Measurements from ENCODE around the gene ESYT1.

Gene ESYT1

GRCh38 chr12:56121204-56121870 is 6.7 kb upstream of the ESYT1 start:
- no peak for ATAC-seq (ENCODE audit: insufficient read depth, low read depth)
- Histone ChIP-seq H3K9me3 (ENCODE audit: insufficient read depth, low read length, severe bottlenecking) (no peaks in the 10 kb centered on the region), H3K4me3 (ENCODE audit: low read depth in 1 of 2, low read length in 2 of 2) (no peak overlapping the region), H3K27ac (ENCODE audit: low read length) (no peak overlapping the region), H3K4me1 (ENCODE audit: insufficient read depth, low read length) (peaks cover 47% of the 10 kb centered on the region), H3K9ac (ENCODE audit: low read depth, low read length) (no peak overlapping the region), H3K36me3 (ENCODE audit: insufficient read depth, low read length) (peaks cover 51% of the 10 kb centered on the region), H3K4me2 (ENCODE audit: insufficient read depth, low read length) (no peak overlapping the region), H3K79me2 (ENCODE audit: insufficient read depth, low read length) (peaks cover 66% of the 10 kb centered on the region), H4K20me1 (ENCODE audit: insufficient read depth, low read length) (0 out of 2 replicates have a peak, but pooled peaks cover 2% of the 10 kb centered on the region), H3K27me3 (ENCODE audit: insufficient read depth, low read length, poor library complexity) (no peaks in the 10 kb centered on the region), H2AFZ (ENCODE audit: low read depth, low read length) (no peak overlapping the region)
- DNase-seq, result no peak
- TF ChIP-seq CTCF (IDR thresholded peaks at IDR 0.05; ENCODE audit: borderline replicate concordance, extremely low read depth, low read length, poor library complexity, severe bottlenecking) (no peak), EZH2 (IDR thresholded peaks at IDR 0.05; ENCODE audit: borderline replicate concordance, low read depth, low read length, severe bottlenecking) (no peak)

GRCh38 chr12:56122637-56123036 is 5.4 kb upstream of the ESYT1 start:
- no peak for ATAC-seq (ENCODE audit: insufficient read depth, low read depth)
- H3K27ac ChIP-seq (ENCODE audit: low read length), result no peak overlapping the region

GRCh38 chr12:56124133-56124532 is 3.9 kb upstream of the ESYT1 start:
- Histone ChIP-seq H3K27me3 (ENCODE audit: insufficient read depth, low read length, poor library complexity) (no peaks in the 10 kb centered on the region), H3K4me1 (ENCODE audit: insufficient read depth, low read length) (peaks cover 56% of the 10 kb centered on the region), H2AFZ (ENCODE audit: low read depth, low read length) (no peak overlapping the region), H3K36me3 (ENCODE audit: insufficient read depth, low read length) (peaks cover 41% of the 10 kb centered on the region), H3K9me3 (ENCODE audit: insufficient read depth, low read length, severe bottlenecking) (no peaks in the 10 kb centered on the region), H3K79me2 (ENCODE audit: insufficient read depth, low read length) (peaks cover 53% of the 10 kb centered on the region), H3K9ac (ENCODE audit: low read depth, low read length) (no peak overlapping the region), H3K4me2 (ENCODE audit: insufficient read depth, low read length) (no peak overlapping the region), H3K4me3 (ENCODE audit: low read depth in 1 of 2, low read length in 2 of 2) (no peak overlapping the region), H3K27ac (ENCODE audit: low read length) (no peak overlapping the region), H4K20me1 (ENCODE audit: insufficient read depth, low read length) (no peaks in the 10 kb centered on the region)
- ATAC-seq (ENCODE audit: insufficient read depth, low read depth) (no peak), DNase-seq (no peak)
- TF ChIP-seq EZH2 (IDR thresholded peaks at IDR 0.05; ENCODE audit: borderline replicate concordance, low read depth, low read length, severe bottlenecking) (no peak), CTCF (IDR thresholded peaks at IDR 0.05; ENCODE audit: borderline replicate concordance, extremely low read depth, low read length, poor library complexity, severe bottlenecking) (no peak)

More at GRCh38 chr12:56122637-56123036, 5.4 kb upstream of the ESYT1 start:
- Histone ChIP-seq H3K4me3 (ENCODE audit: low read depth in 1 of 2, low read length in 2 of 2) (no peak overlapping the region), H3K79me2 (ENCODE audit: insufficient read depth, low read length) (peaks cover 56% of the 10 kb centered on the region), H3K9me3 (ENCODE audit: insufficient read depth, low read length, severe bottlenecking) (no peaks in the 10 kb centered on the region), H4K20me1 (ENCODE audit: insufficient read depth, low read length) (0 out of 2 replicates have a peak, but pooled peaks cover 2% of the 10 kb centered on the region), H3K27me3 (ENCODE audit: insufficient read depth, low read length, poor library complexity) (no peaks in the 10 kb centered on the region), H3K36me3 (ENCODE audit: insufficient read depth, low read length) (peaks cover 43% of the 10 kb centered on the region), H3K9ac (ENCODE audit: low read depth, low read length) (no peak overlapping the region), H3K4me2 (ENCODE audit: insufficient read depth, low read length) (no peak overlapping the region), H3K4me1 (ENCODE audit: insufficient read depth, low read length) (peaks cover 56% of the 10 kb centered on the region), H2AFZ (ENCODE audit: low read depth, low read length) (no peak overlapping the region)
- TF ChIP-seq EZH2 (IDR thresholded peaks at IDR 0.05; ENCODE audit: borderline replicate concordance, low read depth, low read length, severe bottlenecking), result no peak
- no peak for TF ChIP-seq CTCF (IDR thresholded peaks at IDR 0.05; ENCODE audit: borderline replicate concordance, extremely low read depth, low read length, poor library complexity, severe bottlenecking)
- DNase-seq, result no peak

Data from DND-41 (cell line).